Endodermal cell (in vitro differentiated cells): ENCODE results near the gene SLC1A1. TPM values are rescaled to one million over a fixed set of nuclear protein-coding genes. Genes with fewer than 3 reads are reported as not detected.

Experiments used
- DNase-seq: peaks from one replicate; pipeline ENCODE4 v3.0.0-alpha.2; 2017
- H3K27ac ChIP-seq: 2 replicates; pipeline ENCODE4 v1.5.1; 2013; ENCODE audit warnings: mild to moderate bottlenecking, low read depth, low read length, moderate library complexity
- H3K27me3 ChIP-seq: 2 replicates; pipeline ENCODE4 v1.6.1; 2013; ENCODE audit warnings: mild to moderate bottlenecking, low read length, moderate library complexity; ENCODE audit not compliant: insufficient read depth, control insufficient read depth, poor library complexity, severe bottlenecking
- H3K36me3 ChIP-seq: 2 replicates; pipeline ENCODE4 v1.7.0; 2013; ENCODE audit warnings: mild to moderate bottlenecking, low read length, moderate library complexity; ENCODE audit not compliant: control insufficient read depth, insufficient read depth
- H3K4me1 ChIP-seq: one replicate; pipeline ENCODE4 v1.7.0; 2013; ENCODE audit warnings: low read length; ENCODE audit not compliant: control insufficient read depth, insufficient read depth
- H3K4me3 ChIP-seq: 2 replicates; pipeline ENCODE4 v1.5.1; 2013; ENCODE audit warnings: mild to moderate bottlenecking, low read length, moderate library complexity
- H3K9ac ChIP-seq: 2 replicates; pipeline ENCODE4 v1.6.1; 2013; ENCODE audit warnings: mild to moderate bottlenecking, low read length, moderate library complexity; ENCODE audit not compliant: poor library complexity, severe bottlenecking; ENCODE audit errors: extremely low read depth
- H3K9me3 ChIP-seq: 2 replicates; pipeline ENCODE4 v1.6.1; 2013; ENCODE audit warnings: mild to moderate bottlenecking, low read length, moderate library complexity; ENCODE audit not compliant: control insufficient read depth
- H3K27ac Mint-ChIP-seq: 2 replicates; pipeline ENCODE4 v1.8.0; 2020; ENCODE audit warnings: mixed read lengths
- H3K27me3 Mint-ChIP-seq: 2 replicates; pipeline ENCODE4 v1.8.0; 2021; ENCODE audit warnings: mild to moderate bottlenecking, mixed read lengths; ENCODE audit not compliant: insufficient read depth
- H3K36me3 Mint-ChIP-seq: 2 replicates; pipeline ENCODE4 v1.8.0; 2020; ENCODE audit warnings: low read depth, mixed read lengths
- H3K4me1 Mint-ChIP-seq: 2 replicates; pipeline ENCODE4 v1.8.0; 2020; ENCODE audit warnings: mixed read lengths
- H3K4me3 Mint-ChIP-seq: 2 replicates; pipeline ENCODE4 v1.8.0; 2020; ENCODE audit warnings: mild to moderate bottlenecking, moderate library complexity, mixed read lengths
- H3K9me3 Mint-ChIP-seq: 2 replicates; pipeline ENCODE4 v1.8.0; 2020; ENCODE audit warnings: mild to moderate bottlenecking, mixed read lengths
- WGBS, 2 experiments: methylation state at CpG; one replicate each; pipeline versions ENCODE4 v1.1.5 to v1.1.7; 2013; ENCODE audit warnings: missing lambda C conversion rate in 2 of 2, mixed read lengths in 1 of 2; ENCODE audit not compliant: insufficient coverage in 1 of 2, insufficient read length in 1 of 2; 5-methylcytosine and 5-hydroxymethylcytosine counted together
- total RNA-seq, 2 donors: library from RNA; stranded (reverse); fragmentation: NEBNext Ultra II Directional in 1 of 2; extraction: Animal tissue kit (Norgen Biotek cat#: 25700) in 1 of 2; gene quantifications; 2 replicates in 1 of 2; 3 replicates in 1 of 2; pipeline ENCODE4 v1.2.1, GENCODE V29; 2021
- TF ChIP-seq, protein P1 (sequence below): fragments of 200-600 bp; sonication (generic); conservative IDR thresholded peaks from 2 replicates; pipeline ENCODE4 v1.5.0; 2021; ENCODE audit warnings: antibody characterized with exemption, mild to moderate bottlenecking

SLC1A1 gene
- total RNA-seq, 2 donors from 2014 or later, result 5.5 to 11.3 TPM

GRCh38 chr9:4547016-4547415 lies 56.7 kb downstream of the SLC1A1 start:
- peaks cover 15% of the 10 kb centered on the region for H3K4me1 Mint-ChIP-seq
- Histone ChIP-seq H3K36me3 (peaks cover 52% of the 10 kb centered on the region), H3K9ac (no peak overlapping the region), H3K4me1 (peaks cover 3% of the 10 kb centered on the region), H3K27ac (no peak overlapping the region), H3K9me3 (no peaks in the 10 kb centered on the region), H3K4me3 (no peak overlapping the region), H3K27me3 (no peaks in the 10 kb centered on the region)
- no peak for DNase-seq
- TF ChIP-seq, protein P1, sequence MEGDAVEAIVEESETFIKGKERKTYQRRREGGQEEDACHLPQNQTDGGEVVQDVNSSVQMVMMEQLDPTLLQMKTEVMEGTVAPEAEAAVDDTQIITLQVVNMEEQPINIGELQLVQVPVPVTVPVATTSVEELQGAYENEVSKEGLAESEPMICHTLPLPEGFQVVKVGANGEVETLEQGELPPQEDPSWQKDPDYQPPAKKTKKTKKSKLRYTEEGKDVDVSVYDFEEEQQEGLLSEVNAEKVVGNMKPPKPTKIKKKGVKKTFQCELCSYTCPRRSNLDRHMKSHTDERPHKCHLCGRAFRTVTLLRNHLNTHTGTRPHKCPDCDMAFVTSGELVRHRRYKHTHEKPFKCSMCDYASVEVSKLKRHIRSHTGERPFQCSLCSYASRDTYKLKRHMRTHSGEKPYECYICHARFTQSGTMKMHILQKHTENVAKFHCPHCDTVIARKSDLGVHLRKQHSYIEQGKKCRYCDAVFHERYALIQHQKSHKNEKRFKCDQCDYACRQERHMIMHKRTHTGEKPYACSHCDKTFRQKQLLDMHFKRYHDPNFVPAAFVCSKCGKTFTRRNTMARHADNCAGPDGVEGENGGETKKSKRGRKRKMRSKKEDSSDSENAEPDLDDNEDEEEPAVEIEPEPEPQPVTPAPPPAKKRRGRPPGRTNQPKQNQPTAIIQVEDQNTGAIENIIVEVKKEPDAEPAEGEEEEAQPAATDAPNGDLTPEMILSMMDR, result no peak
- H3K27ac Mint-ChIP-seq, result no peak overlapping the region
- H3K4me3 Mint-ChIP-seq, result no peak overlapping the region
- no peaks in the 10 kb centered on the region for H3K9me3 Mint-ChIP-seq
- no peaks in the 10 kb centered on the region for H3K27me3 Mint-ChIP-seq
- WGBS, 2 experiments, result 93% methylated on average over 1 of the region's 1 CpG; no CpG with 5 or more reads in 1 of the 2 experiments
- H3K36me3 Mint-ChIP-seq, result peaks cover 5% of the 10 kb centered on the region

DNA sequence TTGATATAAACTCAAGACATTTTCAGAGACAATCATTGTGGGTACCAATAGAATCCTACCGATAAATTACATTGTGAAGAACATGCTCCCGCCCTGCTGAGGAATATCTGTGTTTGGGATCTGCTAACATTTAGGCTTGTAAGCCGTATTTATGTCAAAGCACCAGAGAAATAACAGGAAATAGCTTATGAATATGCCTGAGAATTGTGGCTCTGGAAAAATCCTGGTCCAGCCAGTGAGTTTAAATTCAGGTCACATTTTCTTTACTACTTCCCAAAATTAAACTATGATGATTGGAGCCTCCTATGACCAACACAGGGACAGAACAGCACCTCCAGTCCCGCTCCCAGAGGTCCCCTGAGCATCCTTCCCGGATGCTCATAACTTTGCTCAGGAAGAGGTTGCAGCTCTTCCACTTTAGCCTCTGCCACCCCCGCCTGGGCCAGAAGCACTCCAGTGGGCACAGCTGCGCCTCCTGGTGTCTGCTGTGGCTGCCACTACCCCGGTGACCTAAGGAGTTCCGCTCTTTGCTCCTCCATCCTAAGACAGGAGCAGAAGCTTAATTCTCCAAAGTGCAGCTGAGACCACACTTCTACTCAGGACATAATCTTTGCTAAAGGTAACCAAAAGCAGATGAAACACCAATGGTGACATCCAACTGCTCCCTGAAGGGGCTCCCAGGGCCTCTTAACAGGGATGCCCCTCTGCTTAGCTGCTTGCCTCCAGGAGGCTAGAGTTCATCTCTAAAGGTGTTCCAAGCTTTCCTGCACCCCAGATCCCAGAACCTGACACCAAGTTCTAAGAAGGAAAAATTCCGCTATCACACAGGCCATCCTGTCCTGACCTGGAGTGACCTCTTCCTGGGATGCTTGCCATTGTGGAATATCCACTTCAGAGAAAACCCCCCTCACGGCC lies 58.8 kb downstream of the SLC1A1 start:
- 74 to 94% methylated on average over 5 to 11 of the region's 11 CpGs for WGBS, 2 experiments
- Histone ChIP-seq H3K9ac (no peak overlapping the region), H3K9me3 (no peaks in the 10 kb centered on the region), H3K4me1 (no peaks in the 10 kb centered on the region), H3K4me3 (no peak overlapping the region), H3K27ac (no peak overlapping the region), H3K36me3 (peaks cover 52% of the 10 kb centered on the region), H3K27me3 (no peaks in the 10 kb centered on the region)
- TF ChIP-seq, protein P1, result peak; percentile 93
- peak; percentile 92 for DNase-seq
- Mint-ChIP-seq H3K9me3 (no peaks in the 10 kb centered on the region), H3K27me3 (no peaks in the 10 kb centered on the region), H3K4me1 (peaks cover 10% of the 10 kb centered on the region), H3K36me3 (peaks cover 5% of the 10 kb centered on the region), H3K27ac (no peak overlapping the region), H3K4me3 (no peak overlapping the region)

GRCh38 chr9:4549751-4550295 lies 59.6 kb downstream of the SLC1A1 start:
- H3K36me3 ChIP-seq, result peaks cover 46% of the 10 kb centered on the region
- TF ChIP-seq, protein P1, result no peak
- H3K36me3 Mint-ChIP-seq, result peaks cover 3% of the 10 kb centered on the region
- H3K27me3 Mint-ChIP-seq, result no peaks in the 10 kb centered on the region
- WGBS, 2 experiments, result 97 to 100% methylated on average over 2 to 4 of the region's 4 CpGs
- H3K9me3 Mint-ChIP-seq, result no peaks in the 10 kb centered on the region
- no peak overlapping the region for H3K9ac ChIP-seq
- H3K9me3 ChIP-seq, result no peaks in the 10 kb centered on the region
- no peaks in the 10 kb centered on the region for H3K4me1 ChIP-seq
- H3K4me3 Mint-ChIP-seq, result no peak overlapping the region
- no peak overlapping the region for H3K27ac Mint-ChIP-seq
- no peaks in the 10 kb centered on the region for H3K27me3 ChIP-seq
- H3K4me3 ChIP-seq, result no peak overlapping the region
- peaks cover 9% of the 10 kb centered on the region for H3K4me1 Mint-ChIP-seq
- no peak overlapping the region for H3K27ac ChIP-seq
- DNase-seq, result no peak
